Lower leg skin (tissue), 3 donors: ENCODE data around the gene PEAK1.

Experiments
- CTCF ChIP-seq, 3 donors: fragments of 450-650 bp; IDR thresholded peaks; one replicate each; pipeline ENCODE4 v1.5.1; 2016; ENCODE audit warnings: antibody characterized with exemption in 3 of 3, mild to moderate bottlenecking in 3 of 3, moderate library complexity in 2 of 3
- POLR2A ChIP-seq, 2 donors: fragments of 450-650 bp; IDR thresholded peaks; one replicate each; pipeline ENCODE4 v1.6.1; 2016 to 2017; ENCODE audit warnings: antibody characterized with exemption in 2 of 2, mild to moderate bottlenecking in 1 of 2, moderate library complexity in 1 of 2

GRCh38 chr15:77327168-77327567, 92.7 kb downstream of the PEAK1 start:
- TF ChIP-seq POLR2A (IDR thresholded peaks at IDR 0.05) (no peak), CTCF (IDR thresholded peaks at IDR 0.05) (no peak)
